ENCODE data around the gene CTU1.

CTU1 gene

GRCh38 chr19:51140441-51140840 lies 32.2 kb upstream of the CTU1 start:
- Mint-ChIP-seq H3K27me3 (peaks cover 0 to 10% of the 10 kb centered on the region in 2 donors), H3K9me3 (no peaks in the 10 kb centered on the region), H3K4me3 (no peak overlapping the region), H3K4me1 (ENCODE audit: low read depth in 2 of 2) (peaks cover 38 to 56% of the 10 kb centered on the region in 2 donors), H3K36me3 (ENCODE audit: insufficient read depth) (no peaks in the 10 kb centered on the region), H3K27ac (peak overlapping the region; percentile 16 to 68)
- ATAC-seq (replicated peaks) (no peak), DNase-seq (no peak)

GRCh38 chr19:51139299-51140014 lies 31.2 kb upstream of the CTU1 start:
- peaks cover 0 to 10% of the 10 kb centered on the region in 2 donors for H3K27me3 Mint-ChIP-seq
- H3K9me3 Mint-ChIP-seq = no peaks in the 10 kb centered on the region
- DNase-seq = no peak
- H3K27ac Mint-ChIP-seq = peak overlapping the region; percentile 3 to 16
- H3K4me3 Mint-ChIP-seq = no peak overlapping the region
- ATAC-seq (replicated peaks) = no peak
- H3K4me1 Mint-ChIP-seq (ENCODE audit: low read depth in 2 of 2) = peaks cover 44 to 60% of the 10 kb centered on the region in 2 donors
- H3K36me3 Mint-ChIP-seq (ENCODE audit: insufficient read depth) = no peaks in the 10 kb centered on the region

GRCh38 chr19:51138549-51138979 lies 30.4 kb upstream of the CTU1 start:
- H3K27me3 Mint-ChIP-seq = peaks cover 0 to 10% of the 10 kb centered on the region in 2 donors
- no peaks in the 10 kb centered on the region for H3K36me3 Mint-ChIP-seq (ENCODE audit: insufficient read depth)
- no peak overlapping the region for H3K4me3 Mint-ChIP-seq
- H3K4me1 Mint-ChIP-seq (ENCODE audit: low read depth in 2 of 2) = peaks cover 44 to 56% of the 10 kb centered on the region in 2 donors
- H3K27ac Mint-ChIP-seq = no peak overlapping the region
- no peaks in the 10 kb centered on the region for H3K9me3 Mint-ChIP-seq
- ATAC-seq (replicated peaks) (no peak), DNase-seq (no peak)

- DNase-seq (no peak), ATAC-seq (replicated peaks) (no peak)
- Mint-ChIP-seq H3K27ac (peak overlapping the region; percentile 71 to 91), H3K36me3 (ENCODE audit: insufficient read depth) (no peaks in the 10 kb centered on the region), H3K4me1 (ENCODE audit: low read depth in 2 of 2) (peaks cover 46 to 58% of the 10 kb centered on the region in 2 donors), H3K4me3 (peak overlapping the region; percentile 67 to 76), H3K9me3 (no peaks in the 10 kb centered on the region), H3K27me3 (peaks cover 0 to 10% of the 10 kb centered on the region in 2 donors)
Measured at GRCh38 chr19:51137792-51138425, 29.7 kb upstream of the CTU1 start.

- DNase-seq (no peak), ATAC-seq (replicated peaks) (no peak)
- Mint-ChIP-seq H3K27me3 (peaks cover 0 to 10% of the 10 kb centered on the region in 2 donors), H3K4me1 (ENCODE audit: low read depth in 2 of 2) (peaks cover 55 to 59% of the 10 kb centered on the region in 2 donors), H3K27ac (peak overlapping the region; percentile 71 to 91), H3K9me3 (no peaks in the 10 kb centered on the region), H3K4me3 (peak overlapping the region; percentile 67 to 76), H3K36me3 (ENCODE audit: insufficient read depth) (peaks cover 4% of the 10 kb centered on the region)
Measured at GRCh38 chr19:51136851-51137551, 28.8 kb upstream of the CTU1 start.

GRCh38 chr19:51135986-51136762 lies 28.0 kb upstream of the CTU1 start:
- Mint-ChIP-seq H3K9me3 (no peaks in the 10 kb centered on the region), H3K27ac (peak overlapping the region; percentile 71 to 91), H3K4me3 (peak overlapping the region; percentile 67 to 76), H3K27me3 (peaks cover 0 to 10% of the 10 kb centered on the region in 2 donors), H3K36me3 (ENCODE audit: insufficient read depth) (peaks cover 9% of the 10 kb centered on the region), H3K4me1 (ENCODE audit: low read depth in 2 of 2) (peaks cover 56 to 61% of the 10 kb centered on the region in 2 donors)
- DNase-seq = no peak
- no peak for ATAC-seq (replicated peaks)

- no peaks in the 10 kb centered on the region for H3K27me3 Mint-ChIP-seq
- peak overlapping the region in 1 of 2 donors; percentile 50 for H3K4me3 Mint-ChIP-seq
- H3K4me1 Mint-ChIP-seq (ENCODE audit: low read depth in 2 of 2) = peaks cover 58 to 72% of the 10 kb centered on the region in 2 donors
- H3K27ac Mint-ChIP-seq = peak overlapping the region in 1 of 2 donors; percentile 47
- H3K36me3 Mint-ChIP-seq (ENCODE audit: insufficient read depth) = peaks cover 11% of the 10 kb centered on the region
- DNase-seq (no peak), ATAC-seq (replicated peaks) (peak; percentile 28)
- H3K9me3 Mint-ChIP-seq = no peaks in the 10 kb centered on the region
Measured at GRCh38 chr19:51135004-51135403, 26.8 kb upstream of the CTU1 start.

- Mint-ChIP-seq H3K27ac (peak overlapping the region; percentile 86 to 90), H3K36me3 (ENCODE audit: insufficient read depth) (peaks cover 18% of the 10 kb centered on the region), H3K4me3 (peak overlapping the region; percentile 78 to 79), H3K9me3 (no peaks in the 10 kb centered on the region), H3K4me1 (ENCODE audit: low read depth in 2 of 2) (peaks cover 62 to 69% of the 10 kb centered on the region in 2 donors), H3K27me3 (no peaks in the 10 kb centered on the region)
- ATAC-seq (replicated peaks) (peak; percentile 90), DNase-seq (peak; percentile 22 to 45 (median 26))
Measured at GRCh38 chr19:51131780-51132680, 23.8 kb upstream of the CTU1 start.

GRCh38 chr19:51129716-51130115 lies 21.5 kb upstream of the CTU1 start:
- Mint-ChIP-seq H3K9me3 (no peaks in the 10 kb centered on the region), H3K27ac (peak overlapping the region; percentile 62 to 93), H3K4me1 (ENCODE audit: low read depth in 2 of 2) (peaks cover 60 to 62% of the 10 kb centered on the region in 2 donors), H3K4me3 (peak overlapping the region; percentile 74 to 86), H3K36me3 (ENCODE audit: insufficient read depth) (peaks cover 21% of the 10 kb centered on the region), H3K27me3 (no peaks in the 10 kb centered on the region)
- ATAC-seq (replicated peaks) (no peak), DNase-seq (no peak)

- no peak for ATAC-seq (replicated peaks)
- H3K4me3 Mint-ChIP-seq = peak overlapping the region; percentile 74 to 86
- H3K27ac Mint-ChIP-seq = peak overlapping the region; percentile 62 to 93
- H3K27me3 Mint-ChIP-seq = no peaks in the 10 kb centered on the region
- H3K36me3 Mint-ChIP-seq (ENCODE audit: insufficient read depth) = peaks cover 27% of the 10 kb centered on the region
- H3K9me3 Mint-ChIP-seq = no peaks in the 10 kb centered on the region
- H3K4me1 Mint-ChIP-seq (ENCODE audit: low read depth in 2 of 2) = peaks cover 72 to 73% of the 10 kb centered on the region in 2 donors
- no peak for DNase-seq
Measured at GRCh38 chr19:51128227-51128626, 20.0 kb upstream of the CTU1 start.

GRCh38 chr19:51127755-51128154 lies 19.5 kb upstream of the CTU1 start:
- H3K36me3 Mint-ChIP-seq (ENCODE audit: insufficient read depth) = peaks cover 27% of the 10 kb centered on the region
- peak overlapping the region; percentile 74 to 86 for H3K4me3 Mint-ChIP-seq
- no peak for DNase-seq
- H3K27ac Mint-ChIP-seq = peak overlapping the region; percentile 78 to 93
- H3K27me3 Mint-ChIP-seq = no peaks in the 10 kb centered on the region
- H3K9me3 Mint-ChIP-seq = no peaks in the 10 kb centered on the region
- peaks cover 73 to 76% of the 10 kb centered on the region in 2 donors for H3K4me1 Mint-ChIP-seq (ENCODE audit: low read depth in 2 of 2)
- ATAC-seq (replicated peaks) = no peak

- peak overlapping the region in 1 of 2 donors; percentile 93 for H3K27ac Mint-ChIP-seq
- no peaks in the 10 kb centered on the region for H3K9me3 Mint-ChIP-seq
- DNase-seq = no peak
- peaks cover 23% of the 10 kb centered on the region for H3K36me3 Mint-ChIP-seq (ENCODE audit: insufficient read depth)
- no peak for ATAC-seq (replicated peaks)
- no peaks in the 10 kb centered on the region for H3K27me3 Mint-ChIP-seq
- peaks cover 73 to 77% of the 10 kb centered on the region in 2 donors for H3K4me1 Mint-ChIP-seq (ENCODE audit: low read depth in 2 of 2)
- peak overlapping the region; percentile 74 to 86 for H3K4me3 Mint-ChIP-seq
Measured at GRCh38 chr19:51127032-51127431, 18.8 kb upstream of the CTU1 start.

Data from effector memory CD8-positive, alpha-beta T cell (primary cell).